H1 (cell line): Measurements from ENCODE around the gene SPIRE1.

Experiments
- EZH2 ChIP-seq: fragments of 200-600 bp; sonication (generic); IDR thresholded peaks from 2 replicates; pipeline ENCODE4 v1.7.1; 2012; ENCODE audit warnings: low read depth, mild to moderate bottlenecking, moderate library complexity, low read length, inconsistent platforms; ENCODE audit not compliant: severe bottlenecking
- KDM1A ChIP-seq: fragments of 200-600, 300-600 bp; sonication (generic); IDR thresholded peaks from 2 replicates; pipeline ENCODE4 v1.7.1; 2016; ENCODE audit warnings: mild to moderate bottlenecking, low read length, borderline replicate concordance
- SIN3A ChIP-seq, 2 experiments: IDR thresholded peaks in 1 of 2; conservative IDR thresholded peaks in 1 of 2; 2 replicates each; pipeline ENCODE4 v1.6.1; 2011 to 2012; ENCODE audit warnings: low read length in 2 of 2, improper control_type of control experiment in 1 of 2, low read depth in 1 of 2, mild to moderate bottlenecking in 1 of 2
- TF ChIP-seq, protein P1 (sequence below), 3 experiments: IDR thresholded peaks; 1 replicate in 2 of 3; 2 replicates in 1 of 3; pipeline versions ENCODE4 v1.5.1 to v1.6.1; 2011; ENCODE audit warnings: low read length in 3 of 3, mild to moderate bottlenecking in 3 of 3, inconsistent platforms in 2 of 3, low read depth in 1 of 3, moderate library complexity in 1 of 3; ENCODE audit not compliant: insufficient read depth in 1 of 3; ENCODE audit errors: control extremely low read depth in 1 of 3

GRCh38 chr18:12422936-12423335 is 235.0 kb downstream of the SPIRE1 start:
- TF ChIP-seq SIN3A (conservative IDR thresholded peaks at IDR 0.05 in 1 of 2, IDR thresholded peaks at IDR 0.05 in 1 of 2; ENCODE audit: low read depth in 1 of 2, low read length in 2 of 2) (no peak), KDM1A (no peak), EZH2 (no peak)
- TF ChIP-seq, protein P1, sequence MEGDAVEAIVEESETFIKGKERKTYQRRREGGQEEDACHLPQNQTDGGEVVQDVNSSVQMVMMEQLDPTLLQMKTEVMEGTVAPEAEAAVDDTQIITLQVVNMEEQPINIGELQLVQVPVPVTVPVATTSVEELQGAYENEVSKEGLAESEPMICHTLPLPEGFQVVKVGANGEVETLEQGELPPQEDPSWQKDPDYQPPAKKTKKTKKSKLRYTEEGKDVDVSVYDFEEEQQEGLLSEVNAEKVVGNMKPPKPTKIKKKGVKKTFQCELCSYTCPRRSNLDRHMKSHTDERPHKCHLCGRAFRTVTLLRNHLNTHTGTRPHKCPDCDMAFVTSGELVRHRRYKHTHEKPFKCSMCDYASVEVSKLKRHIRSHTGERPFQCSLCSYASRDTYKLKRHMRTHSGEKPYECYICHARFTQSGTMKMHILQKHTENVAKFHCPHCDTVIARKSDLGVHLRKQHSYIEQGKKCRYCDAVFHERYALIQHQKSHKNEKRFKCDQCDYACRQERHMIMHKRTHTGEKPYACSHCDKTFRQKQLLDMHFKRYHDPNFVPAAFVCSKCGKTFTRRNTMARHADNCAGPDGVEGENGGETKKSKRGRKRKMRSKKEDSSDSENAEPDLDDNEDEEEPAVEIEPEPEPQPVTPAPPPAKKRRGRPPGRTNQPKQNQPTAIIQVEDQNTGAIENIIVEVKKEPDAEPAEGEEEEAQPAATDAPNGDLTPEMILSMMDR (IDR thresholded peaks at IDR 0.05; ENCODE audit: control extremely low read depth in 1 of 3, insufficient read depth in 1 of 3, low read depth in 1 of 3, low read length in 3 of 3), result peak; percentile 49 to 92 (median 61)
